Measurements from ENCODE around the gene KRTAP29-1. TPM values are rescaled to one million over a fixed set of nuclear protein-coding genes. Genes with fewer than 3 reads are reported as not detected.

Gene KRTAP29-1
- total RNA-seq, 1 experiment from 2014 or later: not detected

DNA sequence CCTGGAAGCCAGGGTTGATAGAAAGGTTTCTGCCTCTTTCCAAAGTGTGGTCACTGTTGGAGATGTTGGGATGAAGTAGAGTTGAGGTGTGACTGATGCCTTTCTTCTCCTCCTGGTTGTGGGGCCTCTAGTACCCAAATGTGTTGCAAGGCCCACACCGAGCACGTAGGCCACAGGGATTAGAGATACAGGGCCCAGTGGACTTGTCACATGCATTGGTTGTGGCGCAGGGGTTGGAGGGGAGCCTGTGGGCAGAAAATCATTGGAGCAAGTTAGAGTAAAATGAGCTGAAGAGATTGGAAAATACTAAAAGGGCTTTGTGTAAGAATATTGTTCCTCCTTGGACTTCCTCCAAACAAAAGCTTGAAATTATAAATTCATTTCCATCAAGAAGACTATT, 43.3 kb upstream of the KRTAP29-1 start:
- H4K20me1 ChIP-seq (ENCODE audit: control insufficient read depth, insufficient read depth, insufficient read length): no peaks in the 10 kb centered on the region
- H3K9me3 ChIP-seq (ENCODE audit: control insufficient read depth, low read depth, low read length): no peaks in the 10 kb centered on the region
- H3K79me2 ChIP-seq (ENCODE audit: insufficient read depth, low read length): no peaks in the 10 kb centered on the region
- H2BK15ac ChIP-seq (ENCODE audit: low read depth, low read length): no peak overlapping the region
- no peak overlapping the region for H2BK120ac ChIP-seq (ENCODE audit: low read depth, low read length, poor library complexity, severe bottlenecking)
- no peak overlapping the region for H4K8ac ChIP-seq (replicated peaks; ENCODE audit: insufficient read length, low read depth, low read length)
- H3K18ac ChIP-seq (ENCODE audit: insufficient read length, low read depth, low read length): no peak overlapping the region
- Mint-ChIP-seq H3K9me3 (peaks cover 13 to 20% of the 10 kb centered on the region in 2 experiments), H3K27ac (no peak overlapping the region), H3K36me3 (ENCODE audit: insufficient read depth in 1 of 3, low read depth in 3 of 3) (peaks cover 2 to 19% (median 3%) of the 10 kb centered on the region in 3 experiments), H3K4me1 (no peaks in the 10 kb centered on the region), H3K27me3 (ENCODE audit: low read depth) (peaks cover 8% of the 10 kb centered on the region), H3K4me3 (no peak overlapping the region)
- H3K23me2 ChIP-seq (ENCODE audit: insufficient read length, low read depth, low read length, poor library complexity, severe bottlenecking): no peaks in the 10 kb centered on the region
- H2BK12ac ChIP-seq (ENCODE audit: insufficient read length, low read depth, low read length): no peak overlapping the region
- H3K56ac ChIP-seq (ENCODE audit: insufficient read length, low read depth, low read length): no peak overlapping the region
- H2AK5ac ChIP-seq (ENCODE audit: insufficient read length, low read length): no peak overlapping the region
- H3K79me1 ChIP-seq (ENCODE audit: insufficient read depth, low read depth, low read length, poor library complexity, severe bottlenecking): no peaks in the 10 kb centered on the region
- no peak overlapping the region for H3K14ac ChIP-seq (ENCODE audit: insufficient read depth, low read length)
- H3K4ac ChIP-seq (ENCODE audit: low read depth, low read length): no peak overlapping the region
- DNase-seq: no peak
- no peak overlapping the region for H3K4me2 ChIP-seq (ENCODE audit: insufficient read depth, insufficient read length, low read length)
- H2BK5ac ChIP-seq (ENCODE audit: insufficient read length, low read length): no peak overlapping the region
- H2BK20ac ChIP-seq (ENCODE audit: low read depth, low read length, poor library complexity, severe bottlenecking): no peak overlapping the region
- H3T11ph ChIP-seq (ENCODE audit: low read length): no peak overlapping the region
- H4K91ac ChIP-seq (ENCODE audit: insufficient read length, low read depth, low read length): no peak overlapping the region
- no peak overlapping the region for H3K9ac ChIP-seq (ENCODE audit: extremely low read depth, insufficient read length, low read length)
- no peak overlapping the region for H3K23ac ChIP-seq (ENCODE audit: insufficient read length, low read depth, low read length)
- no peaks in the 10 kb centered on the region for H3K4me1 ChIP-seq (ENCODE audit: insufficient read depth, low read length)
- H3K27me3 ChIP-seq (ENCODE audit: insufficient read depth, low read length): no peaks in the 10 kb centered on the region
- no CpG with 5 or more reads among the region's 3 CpGs for WGBS (ENCODE audit: extremely low coverage, insufficient read length, low lambda C conversion rate)
- H4K5ac ChIP-seq (ENCODE audit: insufficient read length, low read depth, low read length): no peak overlapping the region
- TF ChIP-seq, protein P1, sequence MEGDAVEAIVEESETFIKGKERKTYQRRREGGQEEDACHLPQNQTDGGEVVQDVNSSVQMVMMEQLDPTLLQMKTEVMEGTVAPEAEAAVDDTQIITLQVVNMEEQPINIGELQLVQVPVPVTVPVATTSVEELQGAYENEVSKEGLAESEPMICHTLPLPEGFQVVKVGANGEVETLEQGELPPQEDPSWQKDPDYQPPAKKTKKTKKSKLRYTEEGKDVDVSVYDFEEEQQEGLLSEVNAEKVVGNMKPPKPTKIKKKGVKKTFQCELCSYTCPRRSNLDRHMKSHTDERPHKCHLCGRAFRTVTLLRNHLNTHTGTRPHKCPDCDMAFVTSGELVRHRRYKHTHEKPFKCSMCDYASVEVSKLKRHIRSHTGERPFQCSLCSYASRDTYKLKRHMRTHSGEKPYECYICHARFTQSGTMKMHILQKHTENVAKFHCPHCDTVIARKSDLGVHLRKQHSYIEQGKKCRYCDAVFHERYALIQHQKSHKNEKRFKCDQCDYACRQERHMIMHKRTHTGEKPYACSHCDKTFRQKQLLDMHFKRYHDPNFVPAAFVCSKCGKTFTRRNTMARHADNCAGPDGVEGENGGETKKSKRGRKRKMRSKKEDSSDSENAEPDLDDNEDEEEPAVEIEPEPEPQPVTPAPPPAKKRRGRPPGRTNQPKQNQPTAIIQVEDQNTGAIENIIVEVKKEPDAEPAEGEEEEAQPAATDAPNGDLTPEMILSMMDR (conservative IDR thresholded peaks at IDR 0.05): no peak
- H2AFZ ChIP-seq (ENCODE audit: low read length): no peak overlapping the region
- no peak overlapping the region for H3K27ac ChIP-seq (ENCODE audit: insufficient read length, low read depth, low read length)
